Measurements from ENCODE around the gene PCBP4. TPM values are rescaled to one million over a fixed set of nuclear protein-coding genes. Genes with fewer than 3 reads are reported as not detected.

Gene PCBP4
- total RNA-seq, 1 donor from 2014 or later: 10.3 TPM

DNA sequence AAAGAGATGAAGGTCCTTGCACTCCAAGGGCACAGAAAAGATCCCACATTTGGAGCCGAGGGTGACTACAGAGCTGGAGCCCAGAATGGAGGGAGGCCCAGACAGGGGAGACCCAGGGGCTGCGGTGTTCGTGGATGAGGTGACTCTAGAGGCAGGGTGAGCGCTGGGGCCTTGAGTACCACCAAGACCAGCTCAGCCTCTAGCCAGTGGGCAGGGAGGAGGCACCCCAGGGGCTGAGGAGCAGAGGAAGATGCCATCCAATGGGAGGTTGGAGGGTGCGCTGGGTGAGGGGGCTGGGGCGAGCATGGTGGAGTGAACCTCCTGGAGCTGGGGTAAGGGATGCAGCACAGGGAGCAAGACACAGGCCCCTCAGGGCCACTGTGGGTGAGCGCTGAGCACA lies 38.8 kb downstream of the PCBP4 start:
- intact Hi-C loops (cut with micrococcal nuclease): no loop called here
- H3K27ac Mint-ChIP-seq: no peak overlapping the region
- CTCF ChIA-PET: no interaction called here

DNA sequence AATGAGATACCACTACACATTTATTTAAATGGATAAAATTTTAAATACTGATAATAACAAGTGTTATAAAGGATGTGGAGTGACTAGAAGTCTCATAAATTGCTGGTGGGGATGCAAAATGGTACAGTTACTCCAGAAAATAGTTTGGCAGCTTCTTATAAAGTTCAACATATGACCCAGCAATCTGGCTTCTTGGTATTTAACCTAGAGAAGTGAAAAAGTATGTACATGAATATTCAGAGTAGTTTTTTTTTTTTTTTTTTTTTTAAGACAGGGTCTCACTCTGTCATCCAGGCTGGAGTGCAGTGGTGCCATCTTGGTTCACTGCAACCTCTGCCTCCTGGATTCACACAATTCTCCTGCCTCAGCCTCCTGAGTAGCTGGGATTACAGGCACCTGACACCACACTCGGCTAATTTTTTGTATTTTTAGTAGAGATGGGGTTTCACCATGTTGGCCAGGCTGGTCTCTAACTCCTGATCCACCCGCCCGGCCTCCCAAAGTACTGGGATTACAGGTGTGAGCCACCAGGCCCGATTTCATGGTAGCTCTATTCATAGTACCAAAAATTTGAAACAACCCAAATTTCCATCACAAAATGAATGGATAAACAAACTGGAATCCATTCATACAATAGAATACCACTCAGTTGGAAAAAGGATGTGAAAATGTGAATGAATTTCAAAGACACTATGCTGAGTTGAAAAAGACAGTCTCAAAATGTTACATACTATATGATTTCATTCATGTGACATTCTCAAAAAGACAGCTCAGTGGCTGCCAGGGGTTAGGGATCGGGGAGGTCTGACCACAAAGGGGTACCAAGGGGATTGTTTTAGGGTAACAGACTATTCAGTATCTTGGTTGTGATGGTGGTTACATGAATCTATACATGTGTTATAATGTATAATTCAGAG lies 39.9 kb downstream of the PCBP4 start:
- H3K27me3 Mint-ChIP-seq: no peaks in the 10 kb centered on the region
- H3K9me3 Mint-ChIP-seq: no peaks in the 10 kb centered on the region
- intact Hi-C loops (cut with micrococcal nuclease): no loop called here
- H3K36me3 Mint-ChIP-seq (ENCODE audit: low read depth): peaks cover 10% of the 10 kb centered on the region
- ChIA-PET POLR2A (interaction anchor here (0.6 kb wide), 1 partner anchor 106 kb away, joined by 6 read pairs; no protein-coding TSS in a partner anchor), CTCF (no interaction called here)
- TF ChIP-seq, protein P1, sequence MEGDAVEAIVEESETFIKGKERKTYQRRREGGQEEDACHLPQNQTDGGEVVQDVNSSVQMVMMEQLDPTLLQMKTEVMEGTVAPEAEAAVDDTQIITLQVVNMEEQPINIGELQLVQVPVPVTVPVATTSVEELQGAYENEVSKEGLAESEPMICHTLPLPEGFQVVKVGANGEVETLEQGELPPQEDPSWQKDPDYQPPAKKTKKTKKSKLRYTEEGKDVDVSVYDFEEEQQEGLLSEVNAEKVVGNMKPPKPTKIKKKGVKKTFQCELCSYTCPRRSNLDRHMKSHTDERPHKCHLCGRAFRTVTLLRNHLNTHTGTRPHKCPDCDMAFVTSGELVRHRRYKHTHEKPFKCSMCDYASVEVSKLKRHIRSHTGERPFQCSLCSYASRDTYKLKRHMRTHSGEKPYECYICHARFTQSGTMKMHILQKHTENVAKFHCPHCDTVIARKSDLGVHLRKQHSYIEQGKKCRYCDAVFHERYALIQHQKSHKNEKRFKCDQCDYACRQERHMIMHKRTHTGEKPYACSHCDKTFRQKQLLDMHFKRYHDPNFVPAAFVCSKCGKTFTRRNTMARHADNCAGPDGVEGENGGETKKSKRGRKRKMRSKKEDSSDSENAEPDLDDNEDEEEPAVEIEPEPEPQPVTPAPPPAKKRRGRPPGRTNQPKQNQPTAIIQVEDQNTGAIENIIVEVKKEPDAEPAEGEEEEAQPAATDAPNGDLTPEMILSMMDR (IDR thresholded peaks at IDR 0.05): no peak
- H3K27ac Mint-ChIP-seq: no peak overlapping the region
- H3K4me1 Mint-ChIP-seq: no peaks in the 10 kb centered on the region
- no peak overlapping the region for H3K4me3 Mint-ChIP-seq
- no peak for ATAC-seq (ENCODE audit: low read depth)
- DNase-seq: no peak

More for the DNA sequence above, 38.8 kb downstream of the PCBP4 start:
- Mint-ChIP-seq H3K9me3 (no peaks in the 10 kb centered on the region), H3K27me3 (no peaks in the 10 kb centered on the region), H3K4me3 (no peak overlapping the region), H3K4me1 (no peaks in the 10 kb centered on the region), H3K36me3 (ENCODE audit: low read depth) (peaks cover 21% of the 10 kb centered on the region)
- TF ChIP-seq, protein P1 (IDR thresholded peaks at IDR 0.05): no peak
- POLR2A ChIA-PET: no interaction called here
- no peak for ATAC-seq (ENCODE audit: low read depth)
- no peak for DNase-seq

DNA sequence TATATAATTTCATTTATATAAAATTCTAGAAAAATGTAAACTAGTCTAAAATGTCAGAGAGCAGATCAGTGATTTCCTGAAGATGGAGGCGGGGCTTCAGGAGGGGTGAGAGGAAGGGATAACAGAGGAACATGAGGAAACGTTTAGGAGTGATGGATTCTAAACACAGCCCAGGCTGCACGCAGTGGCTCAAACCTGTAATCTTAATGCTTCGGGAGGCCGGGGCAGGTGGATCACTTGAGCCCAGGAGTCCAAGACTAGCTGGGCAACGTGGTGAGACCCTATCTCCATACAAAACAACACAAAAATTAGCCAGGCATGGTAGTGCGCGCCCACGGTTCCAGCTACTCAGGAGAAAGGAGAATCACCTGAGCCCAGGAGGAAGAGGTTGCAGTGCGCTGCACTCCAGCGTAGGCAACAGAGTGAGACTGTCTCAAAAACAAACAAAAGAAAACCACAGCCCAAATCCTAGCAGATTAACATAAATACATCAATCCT lies 46.1 kb downstream of the PCBP4 start:
- TF ChIP-seq, protein P1 (IDR thresholded peaks at IDR 0.05): no peak
- Mint-ChIP-seq H3K27me3 (peaks cover 3% of the 10 kb centered on the region), H3K4me3 (no peak overlapping the region), H3K36me3 (ENCODE audit: low read depth) (no peaks in the 10 kb centered on the region), H3K27ac (no peak overlapping the region), H3K9me3 (no peaks in the 10 kb centered on the region), H3K4me1 (no peaks in the 10 kb centered on the region)
- ATAC-seq (ENCODE audit: low read depth): no peak
- ChIA-PET CTCF (no interaction called here), POLR2A (no interaction called here)
- DNase-seq: no peak
- intact Hi-C loops (cut with micrococcal nuclease): no loop called here

DNA sequence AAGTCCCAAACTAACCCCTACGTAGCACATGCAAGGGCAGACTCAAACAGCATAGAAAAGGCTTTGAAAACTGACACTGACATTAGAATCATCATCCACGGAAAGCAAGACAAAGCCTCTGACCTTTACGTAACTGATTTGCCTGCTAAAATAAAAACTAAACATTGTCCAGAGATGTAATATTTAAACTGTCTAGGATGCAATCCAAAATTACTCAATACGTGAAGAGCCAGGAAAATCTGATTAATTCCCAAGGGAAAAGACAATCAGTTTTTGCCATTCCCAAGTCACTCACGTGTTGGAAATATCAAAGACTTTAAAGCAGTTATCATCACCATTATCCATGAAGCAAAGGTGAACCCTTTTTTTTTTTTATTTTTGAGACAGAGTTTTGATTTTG lies 50.8 kb downstream of the PCBP4 start:
- no peak overlapping the region for H3K27ac Mint-ChIP-seq

DNA sequence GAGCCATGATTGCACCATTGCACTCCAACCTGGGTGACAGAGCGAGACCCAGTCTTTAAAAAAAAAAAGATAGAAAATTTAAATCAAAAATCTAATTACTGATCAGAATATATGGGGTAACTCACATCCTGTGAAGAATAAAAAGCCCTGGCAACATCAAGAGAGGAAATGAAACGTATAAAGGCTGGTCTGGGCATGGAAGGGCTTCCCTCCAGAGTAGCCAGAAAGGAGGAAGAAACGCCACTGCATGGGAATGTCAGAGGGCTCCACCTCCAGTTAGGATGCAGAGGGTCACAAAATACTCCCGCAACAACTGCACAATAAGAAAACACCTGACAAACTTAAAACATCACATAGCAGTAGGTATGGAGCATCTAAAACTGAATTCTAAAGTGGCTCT lies 59.2 kb downstream of the PCBP4 start:
- ChIA-PET POLR2A (no interaction called here), CTCF (no interaction called here)
- ATAC-seq (ENCODE audit: low read depth): no peak
- H3K4me1 Mint-ChIP-seq: no peaks in the 10 kb centered on the region
- H3K9me3 Mint-ChIP-seq: peaks cover 20% of the 10 kb centered on the region
- H3K27ac Mint-ChIP-seq: no peak overlapping the region
- TF ChIP-seq, protein P1 (IDR thresholded peaks at IDR 0.05): no peak
- no peaks in the 10 kb centered on the region for H3K36me3 Mint-ChIP-seq (ENCODE audit: low read depth)
- DNase-seq: no peak
- no peak overlapping the region for H3K4me3 Mint-ChIP-seq
- intact Hi-C loops (cut with micrococcal nuclease): no loop called here
- peaks cover 23% of the 10 kb centered on the region for H3K27me3 Mint-ChIP-seq

More for the DNA sequence above, 50.8 kb downstream of the PCBP4 start:
- intact Hi-C loops (cut with micrococcal nuclease): no loop called here
- TF ChIP-seq, protein P1 (IDR thresholded peaks at IDR 0.05): no peak
- POLR2A ChIA-PET: no interaction called here
- ATAC-seq (ENCODE audit: low read depth) (no peak), DNase-seq (no peak)
- H3K9me3 Mint-ChIP-seq: no peaks in the 10 kb centered on the region
- H3K36me3 Mint-ChIP-seq (ENCODE audit: low read depth): no peaks in the 10 kb centered on the region
- no peak overlapping the region for H3K4me3 Mint-ChIP-seq
- CTCF ChIA-PET: no interaction called here
- H3K4me1 Mint-ChIP-seq: no peaks in the 10 kb centered on the region
- H3K27me3 Mint-ChIP-seq: peaks cover 12% of the 10 kb centered on the region

Other genes with a start within 250 kb of the PCBP4 start
- not detected in 2 replicates for gene IQCF6, start 188.2 kb downstream of the PCBP4 start, total RNA-seq
- gene IQCF2, start 105.8 kb downstream of the PCBP4 start, total RNA-seq: not detected in 2 replicates
- not detected in 2 replicates for gene IQCF5, start 91.9 kb downstream of the PCBP4 start, total RNA-seq
- not detected in 2 replicates for gene IQCF1, start 64.1 kb downstream of the PCBP4 start, total RNA-seq
- gene RRP9, start 25.6 kb downstream of the PCBP4 start, total RNA-seq: 30.7 and 32.4 TPM in 2 replicates
- 9.7 and 12.7 TPM in 2 replicates for gene PARP3, start 25.1 kb downstream of the PCBP4 start, total RNA-seq
- not detected in 2 replicates for gene GPR62, start 12.1 kb downstream of the PCBP4 start, total RNA-seq
- gene ABHD14B, start 6.6 kb upstream of the PCBP4 start, total RNA-seq: 51.6 and 55.6 TPM in 2 replicates
- gene ABHD14A, start 7.6 kb upstream of the PCBP4 start, total RNA-seq: 5.1 and 5.2 TPM in 2 replicates
- gene ACY1, start 16.1 kb upstream of the PCBP4 start, total RNA-seq: 24.9 and 26.7 TPM in 2 replicates
- gene RPL29, start 28.4 kb upstream of the PCBP4 start, total RNA-seq: 1,884 and 2,140 TPM in 2 replicates
- gene DUSP7, start 89.1 kb upstream of the PCBP4 start, total RNA-seq: 3.7 and 4.3 TPM in 2 replicates
- 2.3 and 2.4 TPM in 2 replicates for gene POC1A, start 187.0 kb upstream of the PCBP4 start, total RNA-seq
- 25.9 and 27.6 TPM in 2 replicates for gene ALAS1, start 230.7 kb upstream of the PCBP4 start, total RNA-seq